Measurements from ENCODE around the gene TNFSF9.
A peak's percentile ranks its signal among the peaks of the same experiment; 100 is the strongest.
"Not testable (repeated sequence)": the region's sequence is repeated elsewhere in the genome, so short reads cannot be mapped to it uniquely, and the experiment has no call there.

TNFSF9 gene

DNA sequence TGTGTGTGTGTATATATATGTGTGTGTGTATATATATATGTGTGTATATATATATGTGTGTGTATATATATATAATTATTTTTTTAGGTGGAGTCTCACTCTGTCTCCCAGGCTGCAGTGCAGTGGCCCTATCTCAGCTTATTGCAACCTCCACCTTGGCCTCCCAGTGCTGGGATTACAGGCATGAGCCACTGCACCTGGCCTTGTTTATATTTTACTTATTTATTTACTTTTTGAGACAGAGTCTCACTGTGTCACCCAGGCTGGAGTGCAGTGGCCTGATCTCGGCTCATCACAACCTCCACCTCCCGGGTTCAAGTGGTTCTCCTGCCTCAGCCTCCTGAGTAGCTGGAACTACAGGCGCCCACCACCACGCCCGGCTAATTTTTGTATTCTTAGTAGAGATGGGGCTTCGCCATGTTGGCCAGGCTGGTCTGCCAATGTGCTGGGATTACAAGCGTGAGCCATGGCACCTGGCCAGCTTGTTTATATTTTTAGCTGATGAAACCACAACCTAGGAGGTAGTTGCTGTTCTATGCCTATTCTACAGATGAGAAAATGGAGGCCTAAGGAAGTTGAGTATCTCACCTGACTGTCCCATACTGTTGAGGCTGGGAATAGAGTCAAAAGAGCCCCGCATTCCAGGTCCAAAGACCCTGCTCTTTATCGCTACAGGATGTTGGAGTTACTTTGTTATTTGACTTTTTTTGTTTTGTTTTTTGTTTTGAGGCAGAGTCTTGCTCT, 22.6 kb upstream of the TNFSF9 start:
- DNase-seq (ENCODE audit: low read depth) = not testable (repeated sequence)

DNA sequence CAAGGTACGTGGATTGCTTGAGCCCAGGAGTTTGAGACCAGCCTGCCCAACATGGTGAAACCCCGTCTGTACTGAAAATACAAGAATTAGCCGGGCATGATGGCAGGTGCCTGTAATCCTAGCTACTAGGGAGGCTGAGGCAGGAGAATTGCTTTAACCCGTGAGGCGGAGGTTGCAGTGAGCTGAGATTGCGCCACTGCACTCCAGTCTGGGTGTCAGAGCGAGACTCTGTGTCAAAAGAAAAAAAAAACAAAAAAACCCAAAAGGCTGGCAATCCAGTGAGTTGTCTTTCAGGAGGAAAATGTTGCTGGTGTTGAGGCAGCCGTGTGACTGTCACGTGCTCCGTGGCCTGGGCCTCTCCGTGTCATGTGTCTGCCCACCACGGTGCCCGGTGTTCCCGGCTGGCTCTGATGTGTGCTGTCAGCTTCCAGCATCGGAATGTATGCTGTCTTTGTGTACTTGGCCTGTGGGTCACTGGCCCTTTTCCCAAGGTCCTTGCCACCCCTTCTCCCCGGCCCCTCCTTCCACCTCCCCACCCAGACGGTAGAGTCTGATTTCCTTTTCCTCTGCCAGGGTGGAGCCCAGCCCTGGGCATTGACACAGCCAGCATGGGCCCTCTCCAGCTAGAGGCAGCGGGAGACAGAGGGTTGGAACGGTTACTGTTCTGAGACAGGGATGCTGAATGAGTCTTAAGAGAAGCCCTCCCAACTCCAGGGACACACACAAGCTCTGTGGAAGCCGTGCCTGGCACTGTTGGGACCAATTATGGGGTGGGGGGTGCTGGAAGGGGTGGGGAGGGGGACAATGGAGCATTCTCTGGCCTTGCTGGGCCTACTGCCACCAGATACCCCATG, 21.5 kb upstream of the TNFSF9 start:
- no peak for DNase-seq (ENCODE audit: low read depth)

DNA sequence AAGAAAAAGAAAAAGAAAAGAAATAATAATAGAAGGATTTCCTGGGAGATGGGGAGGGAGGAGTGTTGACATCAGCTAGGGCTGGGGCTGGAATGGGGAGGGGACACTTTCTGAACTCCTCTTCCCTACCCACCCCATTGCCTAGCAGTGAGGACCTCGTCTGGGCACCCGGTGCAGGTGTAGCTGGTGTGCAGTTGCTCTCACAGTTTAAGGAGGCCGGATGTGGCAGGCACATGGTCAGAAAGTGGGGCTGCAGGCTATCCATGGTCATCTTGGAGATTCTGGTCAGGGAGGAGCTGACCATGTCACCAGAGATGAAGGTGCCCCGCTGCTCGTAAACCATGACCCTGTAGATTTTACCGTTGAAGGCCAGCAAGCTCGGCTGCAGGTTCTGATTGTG, 20.2 kb upstream of the TNFSF9 start:
- DNase-seq (ENCODE audit: low read depth) = no peak

DNA sequence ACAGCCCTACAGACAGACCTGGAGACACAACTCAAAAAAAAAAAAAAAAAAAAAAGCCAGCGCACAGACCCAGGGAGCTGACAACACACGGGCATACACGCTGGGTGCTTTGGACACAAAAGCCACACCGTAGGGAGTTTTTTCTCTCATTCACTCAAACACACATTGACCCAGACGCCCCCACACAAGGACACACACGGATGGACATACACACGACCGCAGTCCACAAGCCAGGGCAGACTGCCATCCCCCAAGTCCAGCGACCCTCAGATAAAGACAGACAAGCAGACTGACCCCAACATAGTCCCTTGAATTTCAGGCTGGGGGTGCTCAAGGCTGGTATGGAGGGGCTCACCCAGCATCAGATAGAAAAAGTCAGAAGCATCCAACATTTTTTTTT, 16.7 kb upstream of the TNFSF9 start:
- no peak for DNase-seq (ENCODE audit: low read depth)

DNA sequence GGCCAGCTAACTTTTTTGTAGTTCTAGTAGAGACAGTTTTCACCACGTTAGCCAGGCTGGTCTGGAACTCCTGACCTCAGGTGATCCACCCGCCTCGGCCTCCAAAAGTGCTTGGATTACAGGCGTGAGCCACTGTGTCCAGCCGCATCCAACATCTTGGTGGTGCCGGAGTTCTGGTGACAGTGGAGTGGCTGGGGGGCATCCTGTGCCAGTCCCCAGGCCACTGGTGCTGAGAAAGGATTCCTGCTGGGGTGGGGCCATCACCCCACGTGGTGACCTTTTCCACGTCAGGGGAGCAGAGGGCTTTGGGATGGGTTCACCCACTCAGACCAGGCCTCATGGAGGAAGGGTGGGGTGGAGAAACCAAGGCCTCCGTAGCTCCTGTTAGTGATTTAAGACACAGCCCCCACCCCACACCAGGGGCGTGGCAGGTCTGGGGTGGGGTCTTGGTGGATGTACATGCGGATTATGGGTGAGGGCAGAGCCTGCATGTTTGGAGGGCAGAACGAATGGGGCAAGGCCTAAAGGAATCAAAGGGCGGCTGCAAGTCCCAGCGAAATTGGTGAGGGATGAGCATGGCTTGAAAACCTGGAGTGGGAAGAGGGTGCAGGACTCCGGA, 15.8 kb upstream of the TNFSF9 start:
- no peak for DNase-seq (ENCODE audit: low read depth)

DNA sequence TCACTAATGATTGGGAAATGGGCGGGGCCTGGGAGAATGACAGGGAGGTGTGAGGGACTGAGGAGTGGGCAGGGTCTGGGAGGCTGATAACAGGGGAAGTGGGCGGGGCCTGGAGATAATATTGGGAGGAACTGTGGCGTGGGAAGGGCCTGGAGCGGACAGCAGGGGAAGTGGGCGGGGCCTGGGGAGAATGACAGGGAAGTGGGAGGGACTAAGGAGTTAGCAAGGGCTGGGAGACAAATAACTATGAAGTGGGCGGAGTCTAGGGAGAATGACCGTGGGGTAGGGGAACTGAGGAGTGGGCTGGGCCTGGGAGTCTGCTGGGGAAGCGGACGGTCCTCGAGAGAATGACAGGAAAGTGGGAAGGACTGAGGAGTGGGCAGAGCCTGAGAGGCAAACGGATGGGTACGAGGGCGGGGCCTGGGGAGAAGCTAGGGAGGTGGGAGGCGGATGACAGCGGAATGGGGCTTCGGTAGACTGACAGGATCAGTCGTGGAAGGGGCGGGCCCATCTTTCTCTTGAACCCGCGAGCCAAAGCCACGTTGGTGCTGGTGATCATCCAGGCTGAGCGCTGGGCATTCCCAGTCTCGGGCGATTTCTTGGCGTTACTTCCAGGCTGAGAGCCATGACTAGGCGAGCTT, 14.7 kb upstream of the TNFSF9 start:
- DNase-seq (ENCODE audit: low read depth) = peak; percentile 47

DNA sequence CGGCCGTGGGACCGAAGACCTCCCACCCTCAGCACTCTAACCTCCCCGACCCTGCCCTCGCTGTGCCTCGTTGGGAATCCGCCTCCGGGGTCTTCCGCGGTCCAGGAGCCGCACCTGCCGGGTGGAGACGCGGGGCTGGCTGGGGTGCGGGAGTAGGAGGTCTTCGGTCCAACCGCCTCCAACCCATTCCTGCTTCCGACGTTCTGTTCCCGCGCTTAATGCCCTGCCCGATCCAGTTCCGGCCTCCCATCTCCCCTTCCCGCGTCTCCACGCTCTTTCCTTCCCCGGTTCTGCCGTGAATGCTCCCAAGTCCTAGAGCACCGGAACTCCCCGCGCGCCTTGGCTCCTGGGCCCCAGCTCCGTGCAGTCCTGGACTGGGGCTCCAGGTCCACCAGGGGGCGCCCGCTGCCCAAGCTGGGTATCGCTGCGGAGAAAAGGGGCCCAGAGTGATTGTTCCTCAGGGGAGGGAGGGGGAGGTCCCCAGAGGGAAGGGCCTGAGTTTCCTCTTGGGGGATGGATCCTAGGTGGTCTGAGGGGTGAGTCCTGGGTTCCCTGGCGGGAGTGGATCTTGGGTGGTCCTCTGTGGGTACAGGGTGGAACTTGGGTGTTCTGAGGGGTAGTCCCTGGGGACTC, 14.1 kb upstream of the TNFSF9 start:
- peak; percentile 87 for DNase-seq (ENCODE audit: low read depth)

DNA sequence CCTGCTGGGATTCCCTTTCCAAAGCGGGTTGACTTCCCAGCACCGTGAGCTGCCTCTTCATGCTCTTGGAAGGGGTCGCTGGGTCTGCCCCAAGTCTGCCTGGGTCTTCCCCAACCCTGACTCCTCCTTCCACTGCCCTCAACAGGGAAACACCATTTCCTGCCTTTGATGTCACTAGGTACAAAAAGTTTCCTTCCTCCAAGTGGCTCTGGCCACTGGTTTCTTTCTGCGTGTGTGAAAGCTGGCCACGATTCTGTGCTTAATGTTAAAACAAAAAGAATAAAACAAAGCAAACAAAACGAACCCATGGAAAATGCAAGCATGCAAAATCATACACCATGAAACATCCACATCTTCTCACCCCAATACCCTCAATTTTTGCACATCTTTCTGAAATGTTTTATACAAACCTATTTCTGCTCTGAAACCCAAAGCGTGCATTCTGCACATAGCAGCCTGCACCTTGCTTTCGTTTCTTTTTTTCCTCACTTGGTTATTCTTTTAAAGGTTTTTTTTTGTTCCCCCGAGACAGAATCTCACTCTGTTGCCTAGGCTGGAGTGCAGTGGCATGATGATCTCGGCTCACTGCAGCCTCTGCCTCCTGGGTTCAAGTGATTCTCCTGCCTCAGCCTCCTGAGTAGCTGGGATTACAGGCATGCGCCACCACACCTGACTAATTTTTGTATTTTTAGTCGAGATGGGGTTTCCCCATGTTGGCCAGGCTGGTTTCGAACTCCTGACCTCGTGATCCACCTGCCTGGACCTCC, 12.5 kb upstream of the TNFSF9 start:
- DNase-seq (ENCODE audit: low read depth) = no peak

DNA sequence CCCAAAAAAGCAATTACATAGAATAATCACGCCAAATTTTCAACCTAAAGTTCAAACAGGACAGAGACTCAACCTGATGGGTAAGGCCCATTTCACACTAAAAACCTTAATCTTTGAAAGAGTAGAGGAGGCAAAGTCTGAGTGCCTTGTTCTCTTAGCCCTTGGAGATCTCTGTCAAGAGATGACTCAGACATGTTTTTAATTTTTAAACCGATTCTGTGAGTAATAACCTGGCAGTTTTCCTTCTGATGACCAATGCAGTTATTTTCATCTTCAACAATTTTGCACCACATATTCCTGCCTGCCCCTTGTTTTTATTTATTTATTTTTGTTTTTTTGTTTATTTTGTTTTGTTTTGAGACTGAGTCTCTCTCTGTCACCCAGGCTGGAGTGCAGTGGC, 11.5 kb upstream of the TNFSF9 start:
- no peak for DNase-seq (ENCODE audit: low read depth)

DNA sequence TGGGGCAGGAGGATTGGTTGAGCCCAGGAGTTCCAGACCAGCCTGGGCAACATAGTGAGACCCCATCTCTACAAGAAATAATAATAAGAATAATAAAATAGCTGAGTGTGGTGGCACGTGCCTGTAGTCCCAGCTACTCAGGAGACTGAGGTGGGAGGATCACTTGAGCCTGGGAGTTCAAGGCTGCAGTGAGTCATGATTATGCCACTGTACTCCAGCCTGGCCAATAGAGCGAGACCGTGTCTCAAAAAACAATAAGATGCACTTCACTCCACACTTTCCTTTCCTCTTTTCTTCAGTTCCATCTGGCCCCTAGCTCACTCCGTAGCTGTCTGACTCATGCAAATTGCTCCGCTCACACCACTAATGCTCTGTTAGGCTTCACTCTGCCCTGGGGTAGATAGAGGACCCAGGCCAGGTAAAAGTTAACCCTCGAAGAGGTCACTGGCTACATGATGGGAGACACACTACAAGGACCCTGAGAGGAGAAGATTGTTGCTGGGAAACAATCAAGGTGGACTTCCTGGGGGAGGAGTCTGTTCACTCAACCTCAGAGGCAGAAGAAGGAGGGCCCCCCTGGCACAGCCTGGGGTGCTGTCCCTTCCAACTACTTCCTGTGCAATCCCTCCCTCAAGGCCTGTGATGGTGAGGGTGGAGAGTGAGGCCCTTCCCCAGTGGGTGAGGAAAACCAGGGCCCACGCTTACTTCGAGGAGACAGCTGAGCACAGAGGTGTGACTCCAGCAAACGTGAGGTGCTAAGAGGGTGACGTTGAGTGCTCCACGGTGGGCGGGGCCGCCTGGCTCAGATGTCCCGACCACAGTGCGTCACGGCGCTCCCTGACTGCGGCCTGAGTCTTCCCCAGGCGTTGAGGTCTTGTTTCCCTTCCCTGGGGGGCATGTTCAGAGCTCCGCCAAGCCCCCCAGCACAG, 8.8 kb upstream of the TNFSF9 start:
- peak; percentile 47 for DNase-seq (ENCODE audit: low read depth)

DNA sequence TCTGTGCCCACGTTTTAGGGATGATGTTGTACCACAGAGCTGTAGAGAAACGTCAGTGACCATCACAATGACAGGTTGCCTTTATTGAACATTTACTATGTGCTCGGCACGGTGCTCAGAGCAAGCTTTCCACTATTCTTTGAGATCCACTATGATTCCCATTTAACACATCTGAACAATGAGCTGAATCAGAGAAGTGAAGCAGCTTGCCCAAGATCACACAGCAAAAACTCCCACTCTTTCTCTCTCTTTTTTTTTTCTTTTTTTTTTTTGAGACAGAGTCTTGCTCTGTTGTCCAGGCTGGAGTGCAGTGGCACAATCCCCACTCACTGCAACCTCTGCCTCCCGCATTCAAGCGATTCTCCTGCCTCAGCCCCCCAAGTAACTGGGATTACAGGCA, 8.1 kb upstream of the TNFSF9 start:
- DNase-seq (ENCODE audit: low read depth) = no peak

DNA sequence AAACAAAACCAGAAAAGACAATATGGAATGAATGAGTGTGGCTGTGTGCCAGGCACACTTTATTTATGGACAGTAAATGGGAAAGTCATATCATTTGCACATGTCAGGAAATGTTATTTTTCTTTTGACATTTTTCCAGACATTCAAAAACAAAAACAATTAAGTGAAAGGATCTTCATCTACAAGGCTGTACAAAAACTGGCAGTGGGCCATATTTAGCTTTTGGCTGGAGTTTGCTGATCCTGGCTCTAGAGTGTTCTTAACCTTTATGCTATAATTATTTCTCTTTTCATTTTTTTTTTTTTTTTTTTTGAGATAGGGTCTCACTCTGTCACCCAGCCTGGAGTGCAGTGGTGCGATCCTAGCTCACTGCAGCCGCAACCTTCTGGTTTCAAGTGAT, 6.5 kb upstream of the TNFSF9 start:
- no peak for DNase-seq (ENCODE audit: low read depth)

DNA sequence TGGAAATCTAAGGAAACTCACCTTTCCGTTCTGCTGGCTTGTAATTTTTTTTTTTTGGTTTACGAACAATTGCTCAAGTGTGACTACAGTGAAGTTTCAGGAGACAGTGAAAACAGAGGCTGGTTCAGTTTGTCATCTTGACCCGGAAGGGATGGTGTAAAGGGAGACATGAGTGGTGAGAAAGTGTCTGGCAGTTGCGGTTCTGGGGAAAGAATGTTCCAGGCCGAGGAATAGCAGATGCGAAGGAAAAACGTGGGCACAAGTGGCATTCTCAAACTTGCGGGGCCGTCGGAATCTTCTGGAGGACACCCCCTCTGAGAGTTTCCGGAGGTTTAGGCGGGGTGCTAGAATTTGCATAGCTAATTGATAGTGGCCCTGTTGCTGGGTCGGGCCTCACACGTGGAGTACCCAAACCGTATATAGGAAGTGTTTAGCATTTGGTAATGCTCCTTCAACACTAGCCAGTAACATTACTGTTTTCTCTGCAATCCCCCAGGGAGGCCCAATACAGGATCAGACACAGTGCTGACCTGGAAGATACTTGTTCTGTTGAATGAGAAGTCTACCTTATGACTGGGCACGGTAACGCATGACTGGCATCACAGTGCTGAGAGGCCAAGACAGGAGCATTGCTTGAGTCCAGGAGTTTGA, 2.8 kb upstream of the TNFSF9 start:
- DNase-seq (ENCODE audit: low read depth) = no peak

DNA sequence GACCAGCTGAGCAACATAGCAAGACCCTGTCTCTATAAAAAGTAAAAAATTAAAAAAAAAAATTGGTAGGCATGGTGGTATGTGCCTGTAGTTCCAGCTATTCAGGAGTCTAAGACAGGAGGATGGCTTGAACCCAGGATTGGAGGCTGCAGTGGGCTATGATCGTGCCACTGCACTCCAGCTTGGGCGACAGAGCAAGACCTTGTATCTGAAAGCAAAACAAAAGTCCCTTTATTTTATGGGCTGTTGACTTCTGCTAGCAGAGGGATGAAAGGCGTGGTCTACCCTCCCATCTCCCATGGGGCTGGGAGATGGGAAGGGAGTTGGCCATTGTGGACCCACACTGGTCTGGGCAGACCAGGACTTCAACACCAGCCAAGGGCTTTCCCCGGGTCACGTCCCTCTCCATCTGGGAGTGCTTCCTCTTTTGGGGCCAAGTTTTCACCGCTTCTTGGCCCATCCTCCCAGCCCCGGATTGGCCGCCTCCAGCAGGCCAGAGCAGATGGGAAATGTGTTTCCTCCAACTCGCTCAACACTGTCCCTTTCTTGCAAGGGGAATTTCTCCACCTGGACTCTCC, 2.2 kb upstream of the TNFSF9 start:
- DNase-seq (ENCODE audit: low read depth) = no peak

DNA sequence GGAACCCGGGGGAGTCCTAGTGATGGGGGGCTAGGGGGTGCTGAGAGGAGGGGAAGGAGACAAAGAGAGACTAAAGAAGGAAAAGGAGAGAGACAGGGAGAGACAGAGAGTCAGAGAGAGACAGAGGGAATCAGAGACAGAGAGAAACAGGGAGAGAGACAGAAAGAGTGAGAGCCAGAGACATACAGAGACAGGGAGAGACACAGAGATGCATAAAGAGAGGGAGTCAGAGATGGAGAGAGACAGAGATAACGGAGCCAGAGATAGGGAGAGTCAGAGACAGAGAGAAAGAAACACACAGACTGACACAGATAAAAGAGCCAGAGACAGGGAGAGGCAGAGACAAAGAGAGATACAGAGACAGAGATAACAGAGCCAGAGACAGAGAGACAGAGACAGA, 1.5 kb upstream of the TNFSF9 start:
- no peak for DNase-seq (ENCODE audit: low read depth)

DNA sequence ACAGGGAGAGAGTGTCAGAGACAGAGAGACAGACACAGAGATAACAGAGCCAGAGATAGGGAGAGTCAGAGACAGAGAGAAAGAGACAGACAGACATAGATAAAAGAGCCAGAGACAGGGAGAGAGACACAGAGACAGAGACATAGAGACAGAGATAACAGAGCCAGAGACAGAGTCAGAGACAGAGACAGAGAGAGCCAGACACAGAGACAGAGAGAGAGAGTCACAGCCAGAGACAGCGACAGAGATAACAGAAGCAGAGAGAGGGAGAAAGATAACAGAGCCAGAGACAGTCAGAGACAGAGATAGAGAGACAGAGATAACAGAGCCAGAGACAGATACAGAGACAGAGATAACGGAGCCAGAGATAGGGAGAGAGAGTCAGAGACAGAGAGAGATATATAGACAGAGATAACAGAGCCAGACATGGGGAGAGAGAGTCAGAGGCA, 865 bp upstream of the TNFSF9 start:
- no peak for DNase-seq (ENCODE audit: low read depth)

DNA sequence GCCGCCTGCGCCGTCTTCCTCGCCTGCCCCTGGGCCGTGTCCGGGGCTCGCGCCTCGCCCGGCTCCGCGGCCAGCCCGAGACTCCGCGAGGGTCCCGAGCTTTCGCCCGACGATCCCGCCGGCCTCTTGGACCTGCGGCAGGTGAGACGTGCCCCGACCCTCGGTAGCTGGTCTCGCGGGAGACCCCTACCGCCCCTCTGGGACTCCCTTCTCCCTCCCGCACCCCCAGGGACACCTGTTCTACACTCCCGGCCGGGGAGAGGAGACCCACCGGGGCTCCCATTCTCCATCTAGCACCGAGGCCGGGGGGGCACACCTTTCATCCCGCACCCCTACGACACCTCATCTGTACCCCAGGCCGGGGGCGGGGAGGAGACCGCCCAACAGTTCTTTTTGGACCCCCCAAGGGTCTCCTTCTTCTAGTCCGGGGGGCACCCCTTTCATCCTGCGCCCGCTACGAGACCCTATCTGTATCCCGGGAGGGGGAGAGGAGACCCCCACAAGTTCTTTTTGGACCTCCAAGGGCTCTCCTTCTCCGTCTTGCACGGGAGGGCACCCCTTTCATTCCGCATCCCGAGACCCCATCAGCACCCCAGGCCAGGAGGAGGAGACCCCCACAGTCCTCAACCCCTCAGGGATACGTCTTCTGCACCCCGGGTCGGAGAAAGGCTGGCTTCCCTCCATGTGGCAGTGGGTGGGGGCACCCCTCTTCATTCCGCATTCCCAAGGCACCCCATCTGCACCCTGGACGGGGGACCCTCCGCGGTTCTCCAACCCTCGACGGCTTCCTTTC, 533 bp downstream of the TNFSF9 start:
- no peak for DNase-seq (ENCODE audit: low read depth)

DNA sequence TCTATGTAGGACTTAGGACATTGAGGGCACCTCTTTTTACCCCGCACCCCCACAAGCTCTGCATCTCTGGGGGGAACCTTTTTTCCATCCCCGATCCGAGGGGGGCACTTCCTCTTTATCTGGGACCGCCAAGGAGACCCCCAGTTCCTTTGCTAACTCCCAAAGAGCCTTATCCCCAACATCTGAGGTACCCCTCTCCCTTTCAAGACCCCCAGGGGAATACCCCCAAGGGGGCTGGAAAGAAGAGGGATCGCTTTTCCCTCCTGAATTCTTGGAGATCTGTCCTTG, 1.1 kb downstream of the TNFSF9 start:
- no peak for DNase-seq (ENCODE audit: low read depth)
